ENCODE results near the gene SLC6A18.

GRCh38 chr5:1272201-1272600 lies 47.0 kb downstream of the SLC6A18 start:
- no peak for TF ChIP-seq CTCF (IDR thresholded peaks at IDR 0.05; ENCODE audit: poor library complexity)
- TF ChIP-seq EZH2 (IDR thresholded peaks at IDR 0.05; ENCODE audit: borderline replicate concordance) = no peak
- no peak for TF ChIP-seq EZH2phosphoT487 (IDR thresholded peaks at IDR 0.05; ENCODE audit: low read depth, severe bottlenecking, unreplicated experiment)

All from hepatocyte (in vitro differentiated cells).